Ovary (tissue), 9 donors: ENCODE data around the gene ARHGEF7. TPM values are rescaled to one million over a fixed set of nuclear protein-coding genes. Genes with fewer than 3 reads are reported as not detected.

Experiments used
- DNase-seq, 5 donors: peaks; one replicate each; pipeline ENCODE4 v3.0.0-alpha.2; 2019 to 2020
- H3K27ac ChIP-seq, 2 donors: fragments of 200-600 bp; one replicate each; pipeline versions ENCODE4 v1.5.1 to v1.8.0; 2019 to 2022
- H3K27me3 ChIP-seq: fragments of 200-600 bp; one replicate; pipeline ENCODE4 v1.8.0; 2022
- H3K36me3 ChIP-seq: fragments of 200-600 bp; sonication (generic); one replicate; pipeline ENCODE4 v1.5.1; 2019
- H3K4me1 ChIP-seq: one replicate; pipeline ENCODE4 v1.8.1; 2013; ENCODE audit warnings: mild to moderate bottlenecking, moderate library complexity; ENCODE audit not compliant: insufficient read depth
- H3K4me3 ChIP-seq: fragments of 200-600 bp; sonication (generic); one replicate; pipeline ENCODE4 v1.5.1; 2017
- H3K9me3 ChIP-seq, 2 donors: fragments of 200-600 bp in 1 of 2; sonication (generic) in 1 of 2; one replicate each; pipeline versions ENCODE4 v1.5.1 to v1.8.1; 2013 to 2019; ENCODE audit warnings: mild to moderate bottlenecking in 1 of 2, moderate library complexity in 1 of 2
- EP300 ChIP-seq: sonication (generic); formaldehyde crosslinking; IDR thresholded peaks from one replicate; pipeline ENCODE4 v1.6.1; 2017; ENCODE audit warnings: antibody characterized with exemption
- POLR2A ChIP-seq: fragments of 450-650 bp; IDR thresholded peaks from one replicate; pipeline ENCODE4 v1.6.1; 2017; ENCODE audit warnings: antibody characterized with exemption, mild to moderate bottlenecking, moderate library complexity
- WGBS, 3 donors: extraction: QIAGEN DNeasy Blood & Tissue Kit in 1 of 3; methylation state at CpG; one replicate each; pipeline versions ENCODE4 v1.1.5 to v1.1.7; 2013 to 2017; 5-methylcytosine and 5-hydroxymethylcytosine counted together
- intact Hi-C, 4 donors: fragments of 100-400 bp; cut with DNase I; formaldehyde crosslinking; loops; one replicate each; pipeline versions ENCODE4 v1.11.0 to v1.15.1; 2022 to 2023
- polyA plus RNA-seq, 2 donors: library from polyadenylated mRNA; stranded (reverse); fragments of 200-250 nt in 1 of 2; fragments of 350-450 nt in 1 of 2; fragmentation: Illumina TruSeq in 1 of 2; extraction: RNeasy Lipid Tissue Mini Kit (QIAGEN cat#74804) in 1 of 2; gene quantifications; one replicate each; pipeline ENCODE4 v1.2.3, GENCODE V29; 2013 to 2014
- total RNA-seq, 7 donors: library from RNA; depleted of rRNA in 2 of 7; stranded (reverse); fragments of >200 nt in 2 of 7; fragmentation: NEBNext Ultra II Directional in 3 of 7; extraction: Animal tissue kit (Norgen Biotek cat#: 25700) in 3 of 7; gene quantifications; one replicate each; pipeline versions ENCODE4 v1.1.0 to v1.2.4, GENCODE V29; 2016 to 2023
- TF ChIP-seq, protein P1 (sequence below), 3 donors: fragments of 450-650 bp in 2 of 3; fragments of 200-600 bp in 1 of 3; IDR thresholded peaks; one replicate each; pipeline versions ENCODE4 v1.5.1 to v1.8.0; 2016 to 2022; ENCODE audit warnings: antibody characterized with exemption in 3 of 3, mild to moderate bottlenecking in 1 of 3
- donor health status: DM: no; HTN: no; CAD: no; lungs with moderate emphysema.
- donor health status: DM: no; HTN: no; CAD: no.
- donor health status: Bipolar disorder and iron deficiency.
- donor health status: DM: yes; HTN: yes; CAD: no.
- donor health status: DM: no; HTN: no; CAD: no.
- donor health status: DM: yes; HTN: yes; CAD: no.

Gene ARHGEF7
- total and polyA plus RNA-seq, 9 donors = 27.6 to 58.5 (median 52.2) TPM

DNA sequence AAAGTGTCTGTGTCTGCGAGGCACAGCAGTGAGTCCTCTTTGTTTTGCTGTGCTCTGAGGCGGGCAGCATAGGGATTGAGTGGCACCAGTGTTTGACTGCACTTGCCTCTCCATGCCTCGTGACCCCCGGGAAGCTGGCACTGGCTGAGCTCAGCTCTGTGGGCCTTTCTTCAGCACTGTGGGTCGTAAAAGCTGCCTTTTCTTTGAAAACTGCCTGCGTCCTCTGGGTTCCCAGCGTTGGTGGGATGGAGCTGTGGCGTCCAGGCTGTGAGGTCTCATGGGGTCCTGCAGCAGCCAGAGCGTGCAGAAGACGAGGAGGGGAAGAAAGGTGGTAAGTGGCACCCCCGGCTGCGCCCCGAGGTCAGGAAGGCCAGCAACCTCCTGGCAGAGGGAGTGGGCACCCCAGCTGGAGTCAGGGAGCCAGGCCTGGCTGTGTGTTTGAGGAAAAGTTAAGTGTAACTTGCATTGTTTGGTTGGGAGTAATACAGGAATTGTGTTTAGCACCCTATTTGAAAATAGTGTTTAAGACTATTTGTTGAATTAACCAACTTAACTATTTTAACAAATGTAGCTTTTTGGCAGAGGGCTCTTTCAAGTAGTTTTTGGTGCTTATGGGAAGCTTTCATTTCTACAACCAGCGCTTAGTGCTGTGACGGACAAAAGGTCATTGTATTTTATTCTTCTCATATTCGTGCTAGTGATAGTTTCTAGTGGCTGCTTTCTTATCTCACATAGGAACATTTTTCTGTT is 126.1 kb downstream of the ARHGEF7 start:
- intact Hi-C loops = no loop called here
- Histone ChIP-seq H3K27me3 (no peaks in the 10 kb centered on the region), H3K4me3 (no peak overlapping the region), H3K9me3 (no peaks in the 10 kb centered on the region), H3K27ac (no peak overlapping the region), H3K4me1 (no peaks in the 10 kb centered on the region), H3K36me3 (no peaks in the 10 kb centered on the region)
- WGBS, 3 donors = 88 to 90% (median 89%) methylated on average over 16 of the region's 16 CpGs
- no peak for DNase-seq
- TF ChIP-seq POLR2A (no peak), EP300 (no peak)
- TF ChIP-seq, protein P1, sequence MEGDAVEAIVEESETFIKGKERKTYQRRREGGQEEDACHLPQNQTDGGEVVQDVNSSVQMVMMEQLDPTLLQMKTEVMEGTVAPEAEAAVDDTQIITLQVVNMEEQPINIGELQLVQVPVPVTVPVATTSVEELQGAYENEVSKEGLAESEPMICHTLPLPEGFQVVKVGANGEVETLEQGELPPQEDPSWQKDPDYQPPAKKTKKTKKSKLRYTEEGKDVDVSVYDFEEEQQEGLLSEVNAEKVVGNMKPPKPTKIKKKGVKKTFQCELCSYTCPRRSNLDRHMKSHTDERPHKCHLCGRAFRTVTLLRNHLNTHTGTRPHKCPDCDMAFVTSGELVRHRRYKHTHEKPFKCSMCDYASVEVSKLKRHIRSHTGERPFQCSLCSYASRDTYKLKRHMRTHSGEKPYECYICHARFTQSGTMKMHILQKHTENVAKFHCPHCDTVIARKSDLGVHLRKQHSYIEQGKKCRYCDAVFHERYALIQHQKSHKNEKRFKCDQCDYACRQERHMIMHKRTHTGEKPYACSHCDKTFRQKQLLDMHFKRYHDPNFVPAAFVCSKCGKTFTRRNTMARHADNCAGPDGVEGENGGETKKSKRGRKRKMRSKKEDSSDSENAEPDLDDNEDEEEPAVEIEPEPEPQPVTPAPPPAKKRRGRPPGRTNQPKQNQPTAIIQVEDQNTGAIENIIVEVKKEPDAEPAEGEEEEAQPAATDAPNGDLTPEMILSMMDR (IDR thresholded peaks at IDR 0.05) = no peak

DNA sequence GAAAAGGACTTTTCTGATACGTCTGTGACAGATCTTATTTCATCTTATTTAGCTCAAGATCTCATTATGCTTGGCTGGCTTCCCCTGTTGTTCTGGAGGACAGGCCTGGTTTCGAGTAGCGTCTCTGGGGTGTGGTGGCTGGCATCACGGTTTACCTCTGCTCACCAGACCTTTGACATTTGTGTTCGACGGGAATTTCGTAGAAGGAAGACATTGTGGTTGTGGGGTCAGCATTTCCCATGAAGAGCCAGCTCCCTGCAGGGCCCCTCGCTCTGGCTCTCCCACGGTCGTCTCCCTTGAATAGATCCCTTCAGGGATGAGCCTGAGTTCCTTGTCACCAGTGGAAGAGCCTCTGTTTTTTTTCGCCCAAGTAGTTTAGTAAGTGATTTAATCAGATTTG is 126.8 kb downstream of the ARHGEF7 start:
- H3K27ac ChIP-seq = no peak overlapping the region
- H3K4me1 ChIP-seq = no peaks in the 10 kb centered on the region
- no peak for DNase-seq
- no peak overlapping the region for H3K4me3 ChIP-seq
- no peaks in the 10 kb centered on the region for H3K9me3 ChIP-seq
- H3K36me3 ChIP-seq = no peaks in the 10 kb centered on the region
- no peaks in the 10 kb centered on the region for H3K27me3 ChIP-seq
- WGBS, 3 donors = 87 to 92% (median 91%) methylated on average over 11 of the region's 11 CpGs
- intact Hi-C loops = no loop called here
- TF ChIP-seq, protein P1 (IDR thresholded peaks at IDR 0.05) = no peak
- no peak for TF ChIP-seq POLR2A
- no peak for TF ChIP-seq EP300

DNA sequence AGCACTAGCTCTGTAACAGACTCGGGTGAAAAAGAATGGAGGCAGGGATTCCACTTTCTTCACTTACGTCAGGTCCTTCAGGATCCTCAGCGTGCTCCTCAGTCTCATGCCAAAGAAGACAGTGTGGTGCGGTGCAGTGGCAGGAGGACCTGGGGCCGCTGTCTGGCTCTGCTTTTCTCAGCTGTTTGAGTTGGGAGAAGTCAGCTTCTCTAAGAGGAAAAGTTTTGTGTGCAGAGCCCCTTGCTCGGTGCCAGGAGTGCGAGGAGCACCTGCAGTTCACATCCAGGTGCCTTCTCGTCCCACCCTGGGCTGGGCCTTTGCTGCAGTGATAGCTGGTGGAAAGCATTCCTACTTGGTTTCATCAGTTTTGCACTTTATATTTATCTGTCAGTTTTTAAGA is 127.5 kb downstream of the ARHGEF7 start:
- no peaks in the 10 kb centered on the region for H3K4me1 ChIP-seq
- DNase-seq = no peak
- intact Hi-C loops = no loop called here
- H3K27me3 ChIP-seq = no peaks in the 10 kb centered on the region
- no peak for TF ChIP-seq POLR2A
- no peak for TF ChIP-seq EP300
- TF ChIP-seq, protein P1 (IDR thresholded peaks at IDR 0.05) = no peak
- H3K36me3 ChIP-seq = no peaks in the 10 kb centered on the region
- no peak overlapping the region for H3K4me3 ChIP-seq
- 95 to 98% (median 97%) methylated on average over 8 of the region's 8 CpGs for WGBS, 3 donors
- no peak overlapping the region for H3K27ac ChIP-seq
- H3K9me3 ChIP-seq = no peaks in the 10 kb centered on the region

GRCh38 chr13:111243981-111244380 is 128.9 kb downstream of the ARHGEF7 start:
- Histone ChIP-seq H3K36me3 (no peaks in the 10 kb centered on the region), H3K4me1 (no peaks in the 10 kb centered on the region), H3K9me3 (no peaks in the 10 kb centered on the region), H3K27me3 (no peaks in the 10 kb centered on the region), H3K27ac (no peak overlapping the region), H3K4me3 (no peak overlapping the region)
- intact Hi-C loops = no loop called here
- WGBS, 3 donors = 86 to 92% (median 90%) methylated on average over 1 of the region's 1 CpG
- no peak for TF ChIP-seq POLR2A
- no peak for TF ChIP-seq EP300
- TF ChIP-seq, protein P1 (IDR thresholded peaks at IDR 0.05) = no peak
- DNase-seq = no peak
